ENCODE data around the gene MAP1LC3C.

Gene MAP1LC3C

GRCh38 chr1:242016479-242016878 is 17.6 kb upstream of the MAP1LC3C start:
- Histone ChIP-seq H3K36me3 (ENCODE audit: low read length) (no peaks in the 10 kb centered on the region), H3K27ac (ENCODE audit: low read depth, low read length) (no peak overlapping the region)

GRCh38 chr1:242011894-242012660 is 13.2 kb upstream of the MAP1LC3C start:
- no peak for TF ChIP-seq CTCF (IDR thresholded peaks at IDR 0.05; ENCODE audit: insufficient read depth, low read length, poor library complexity, severe bottlenecking)
- TF ChIP-seq EZH2phosphoT487 (conservative IDR thresholded peaks at IDR 0.05; ENCODE audit: low read length) = no peak
- Histone ChIP-seq H3K9me2 (replicated peaks; ENCODE audit: insufficient read depth, low read length) (no peaks in the 10 kb centered on the region), H3K4me2 (ENCODE audit: low read depth, low read length, poor library complexity, severe bottlenecking) (no peak overlapping the region), H3K36me3 (ENCODE audit: low read length) (no peaks in the 10 kb centered on the region), H3K9me3 (ENCODE audit: insufficient read depth, low read length) (no peaks in the 10 kb centered on the region), H3K27ac (ENCODE audit: low read depth, low read length) (no peak overlapping the region), H3K4me3 (ENCODE audit: insufficient read depth, low read length, poor library complexity, severe bottlenecking) (no peak overlapping the region), H4K20me1 (ENCODE audit: low read depth, low read length) (no peaks in the 10 kb centered on the region), H3K27me3 (ENCODE audit: low read length) (no peaks in the 10 kb centered on the region), H3K79me2 (ENCODE audit: insufficient read depth, low read length) (no peaks in the 10 kb centered on the region), H3K9ac (ENCODE audit: low read length) (no peak overlapping the region), H2AFZ (ENCODE audit: low read depth, low read length, severe bottlenecking) (no peak overlapping the region), H3F3A (ENCODE audit: insufficient read depth) (no peaks in the 10 kb centered on the region)

More at GRCh38 chr1:242016479-242016878, 17.6 kb upstream of the MAP1LC3C start:
- no peak overlapping the region for H3K9ac ChIP-seq (ENCODE audit: low read length)
- H3K4me3 ChIP-seq (ENCODE audit: insufficient read depth, low read length, poor library complexity, severe bottlenecking) = no peak overlapping the region
- H3K4me2 ChIP-seq (ENCODE audit: low read depth, low read length, poor library complexity, severe bottlenecking) = no peak overlapping the region
- no peaks in the 10 kb centered on the region for H3K27me3 ChIP-seq (ENCODE audit: low read length)
- no peak for TF ChIP-seq EZH2phosphoT487 (conservative IDR thresholded peaks at IDR 0.05; ENCODE audit: low read length)
- no peak for TF ChIP-seq CTCF (IDR thresholded peaks at IDR 0.05; ENCODE audit: insufficient read depth, low read length, poor library complexity, severe bottlenecking)
- H4K20me1 ChIP-seq (ENCODE audit: low read depth, low read length) = no peaks in the 10 kb centered on the region
- no peaks in the 10 kb centered on the region for H3K9me3 ChIP-seq (ENCODE audit: insufficient read depth, low read length)
- no peak overlapping the region for H2AFZ ChIP-seq (ENCODE audit: low read depth, low read length, severe bottlenecking)
- no peaks in the 10 kb centered on the region for H3F3A ChIP-seq (ENCODE audit: insufficient read depth)
- H3K9me2 ChIP-seq (replicated peaks; ENCODE audit: insufficient read depth, low read length) = no peaks in the 10 kb centered on the region
- H3K79me2 ChIP-seq (ENCODE audit: insufficient read depth, low read length) = no peaks in the 10 kb centered on the region

- Histone ChIP-seq H3K27ac (ENCODE audit: low read depth, low read length) (no peak overlapping the region), H3K27me3 (ENCODE audit: low read length) (no peaks in the 10 kb centered on the region), H3K79me2 (ENCODE audit: insufficient read depth, low read length) (no peaks in the 10 kb centered on the region), H3K4me2 (ENCODE audit: low read depth, low read length, poor library complexity, severe bottlenecking) (no peak overlapping the region), H3K9me2 (replicated peaks; ENCODE audit: insufficient read depth, low read length) (no peaks in the 10 kb centered on the region), H3K9ac (ENCODE audit: low read length) (no peak overlapping the region), H3K36me3 (ENCODE audit: low read length) (no peaks in the 10 kb centered on the region), H3K9me3 (ENCODE audit: insufficient read depth, low read length) (no peaks in the 10 kb centered on the region), H4K20me1 (ENCODE audit: low read depth, low read length) (no peaks in the 10 kb centered on the region), H2AFZ (ENCODE audit: low read depth, low read length, severe bottlenecking) (no peak overlapping the region), H3F3A (ENCODE audit: insufficient read depth) (no peaks in the 10 kb centered on the region), H3K4me3 (ENCODE audit: insufficient read depth, low read length, poor library complexity, severe bottlenecking) (no peak overlapping the region)
- TF ChIP-seq EZH2phosphoT487 (conservative IDR thresholded peaks at IDR 0.05; ENCODE audit: low read length) (no peak), CTCF (IDR thresholded peaks at IDR 0.05; ENCODE audit: insufficient read depth, low read length, poor library complexity, severe bottlenecking) (no peak)
Measured at GRCh38 chr1:242008826-242009495, 10.1 kb upstream of the MAP1LC3C start.
